Measurements from ENCODE around the gene BHLHE23. TPM values are rescaled to one million over a fixed set of nuclear protein-coding genes. Genes with fewer than 3 reads are reported as not detected.
"Not testable (repeated sequence)": the region's sequence is repeated elsewhere in the genome, so short reads cannot be mapped to it uniquely, and the experiment has no call there.

The BHLHE23 gene
- total and polyA plus RNA-seq, 4 donors: not detected

- TF ChIP-seq, protein P1, sequence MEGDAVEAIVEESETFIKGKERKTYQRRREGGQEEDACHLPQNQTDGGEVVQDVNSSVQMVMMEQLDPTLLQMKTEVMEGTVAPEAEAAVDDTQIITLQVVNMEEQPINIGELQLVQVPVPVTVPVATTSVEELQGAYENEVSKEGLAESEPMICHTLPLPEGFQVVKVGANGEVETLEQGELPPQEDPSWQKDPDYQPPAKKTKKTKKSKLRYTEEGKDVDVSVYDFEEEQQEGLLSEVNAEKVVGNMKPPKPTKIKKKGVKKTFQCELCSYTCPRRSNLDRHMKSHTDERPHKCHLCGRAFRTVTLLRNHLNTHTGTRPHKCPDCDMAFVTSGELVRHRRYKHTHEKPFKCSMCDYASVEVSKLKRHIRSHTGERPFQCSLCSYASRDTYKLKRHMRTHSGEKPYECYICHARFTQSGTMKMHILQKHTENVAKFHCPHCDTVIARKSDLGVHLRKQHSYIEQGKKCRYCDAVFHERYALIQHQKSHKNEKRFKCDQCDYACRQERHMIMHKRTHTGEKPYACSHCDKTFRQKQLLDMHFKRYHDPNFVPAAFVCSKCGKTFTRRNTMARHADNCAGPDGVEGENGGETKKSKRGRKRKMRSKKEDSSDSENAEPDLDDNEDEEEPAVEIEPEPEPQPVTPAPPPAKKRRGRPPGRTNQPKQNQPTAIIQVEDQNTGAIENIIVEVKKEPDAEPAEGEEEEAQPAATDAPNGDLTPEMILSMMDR (IDR thresholded peaks at IDR 0.05; ENCODE audit: control extremely low read depth, extremely low read depth): no peak
- H3K27ac ChIP-seq (ENCODE audit: low read depth in 1 of 2, low read length in 1 of 2): no peak overlapping the region
- H3K36me3 ChIP-seq (ENCODE audit: control insufficient read depth in 4 of 4, insufficient read depth in 4 of 4, low read length in 4 of 4): peaks cover 0 to 6% (median 0%) of the 10 kb centered on the region in 4 donors
- 81 to 85% methylated on average over 15 to 19 of the region's 19 CpGs for WGBS, 2 donors
- no peak overlapping the region for H3K9ac ChIP-seq (ENCODE audit: insufficient read depth in 1 of 2, low read length in 2 of 2)
- no peak for ATAC-seq (ENCODE audit: insufficient read depth, low FRiP score)
- H3K4me1 ChIP-seq (ENCODE audit: control insufficient read depth in 5 of 5, insufficient read depth in 5 of 5, low read length in 5 of 5): peaks cover 0 to 3% (median 0%) of the 10 kb centered on the region in 5 donors
- DNase-seq: peak in 2 of 3 donors; percentile 43 to 64
- no peaks in the 10 kb centered on the region for H3K27me3 ChIP-seq (ENCODE audit: control insufficient read depth in 3 of 3, insufficient read depth in 3 of 3, low read length in 2 of 3)
- no peak overlapping the region for H3K4me3 ChIP-seq
- H3K9me3 ChIP-seq (ENCODE audit: control insufficient read depth in 4 of 4, insufficient read depth in 3 of 4, low read length in 3 of 4): no peaks in the 10 kb centered on the region
Observed at GRCh38 chr20:62961310-62961783, 45.4 kb downstream of the BHLHE23 start.

DNA sequence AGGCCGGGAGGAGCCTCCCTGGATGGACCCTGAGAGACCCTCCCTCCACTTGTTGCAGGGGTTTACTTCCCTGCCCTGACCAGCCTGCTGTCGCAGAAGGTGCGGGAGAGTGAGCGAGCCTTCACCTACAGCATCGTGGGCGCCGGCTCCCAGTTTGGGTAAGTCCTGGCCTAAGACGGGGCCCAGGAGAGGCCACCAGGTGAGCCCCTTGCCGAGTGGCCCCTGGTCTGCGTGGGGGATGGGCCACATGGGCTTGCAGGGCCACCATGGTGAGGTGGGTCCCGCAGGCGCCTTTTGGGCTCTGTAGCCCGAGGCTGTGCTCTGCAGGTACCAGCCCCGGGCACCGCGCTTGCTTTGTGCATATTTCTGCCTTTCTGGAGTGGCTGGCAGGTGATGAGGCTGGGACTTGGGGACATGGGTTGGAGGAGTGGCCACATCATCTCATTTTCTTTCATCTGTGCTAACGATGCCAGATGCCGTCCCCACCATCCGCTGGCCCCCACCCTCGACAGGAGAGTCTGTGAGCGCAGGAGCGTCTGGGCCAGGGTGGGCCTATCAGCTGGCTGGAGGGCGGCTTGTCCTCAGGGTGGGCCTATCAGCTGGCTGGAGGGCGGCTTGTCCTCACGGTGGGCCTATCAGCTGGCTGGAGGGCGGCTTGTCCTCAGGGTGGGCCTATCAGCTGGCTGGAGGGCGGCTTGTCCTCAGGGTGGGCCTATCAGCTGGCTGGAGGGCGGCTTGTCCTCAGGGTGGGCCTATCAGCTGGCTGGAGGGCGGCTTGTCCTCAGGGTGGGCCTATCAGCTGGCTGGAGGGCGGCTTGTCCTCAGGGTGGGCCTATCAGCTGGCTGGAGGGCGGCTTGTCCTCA lies 46.1 kb downstream of the BHLHE23 start:
- not testable (repeated sequence) for H3K27ac ChIP-seq (ENCODE audit: low read depth in 1 of 2, low read length in 1 of 2); H3K9me3 ChIP-seq (ENCODE audit: control insufficient read depth in 4 of 4, insufficient read depth in 3 of 4, low read length in 3 of 4); H3K9ac ChIP-seq (ENCODE audit: insufficient read depth in 1 of 2, low read length in 2 of 2)

GRCh38 chr20:62959998-62960436 lies 46.7 kb downstream of the BHLHE23 start:
- no peaks in the 10 kb centered on the region for H3K27me3 ChIP-seq (ENCODE audit: control insufficient read depth in 3 of 3, insufficient read depth in 3 of 3, low read length in 2 of 3)
- H3K4me1 ChIP-seq (ENCODE audit: control insufficient read depth in 5 of 5, insufficient read depth in 5 of 5, low read length in 5 of 5): peaks cover 0 to 3% (median 0%) of the 10 kb centered on the region in 5 donors
- H3K9ac ChIP-seq (ENCODE audit: insufficient read depth in 1 of 2, low read length in 2 of 2): no peak overlapping the region
- peaks cover 0 to 6% (median 0%) of the 10 kb centered on the region in 4 donors for H3K36me3 ChIP-seq (ENCODE audit: control insufficient read depth in 4 of 4, insufficient read depth in 4 of 4, low read length in 4 of 4)
- H3K4me3 ChIP-seq: no peak overlapping the region
- WGBS, 2 donors: 85 to 91% methylated on average over 20 of the region's 20 CpGs
- TF ChIP-seq, protein P1 (IDR thresholded peaks at IDR 0.05; ENCODE audit: control extremely low read depth, extremely low read depth): no peak
- DNase-seq: no peak
- H3K9me3 ChIP-seq (ENCODE audit: control insufficient read depth in 4 of 4, insufficient read depth in 3 of 4, low read length in 3 of 4): no peaks in the 10 kb centered on the region
- ATAC-seq (ENCODE audit: insufficient read depth, low FRiP score): no peak
- no peak overlapping the region for H3K27ac ChIP-seq (ENCODE audit: low read depth in 1 of 2, low read length in 1 of 2)

More for the DNA sequence above, 46.1 kb downstream of the BHLHE23 start:
- 92 to 93% methylated on average over 21 to 24 of the region's 31 CpGs for WGBS, 2 donors
- H3K27me3 ChIP-seq (ENCODE audit: control insufficient read depth in 3 of 3, insufficient read depth in 3 of 3, low read length in 2 of 3); ATAC-seq (ENCODE audit: insufficient read depth, low FRiP score); H3K4me3 ChIP-seq; H3K36me3 ChIP-seq (ENCODE audit: control insufficient read depth in 4 of 4, insufficient read depth in 4 of 4, low read length in 4 of 4); H3K4me1 ChIP-seq (ENCODE audit: control insufficient read depth in 5 of 5, insufficient read depth in 5 of 5, low read length in 5 of 5): not testable (repeated sequence)
- peak in 1 of 3 donors; percentile 27 for DNase-seq
